PFSK-1 (cell line): Measurements from ENCODE around the gene MYO16.

Source experiments
- FOXP2 ChIP-seq: optimal IDR thresholded peaks from 2 replicates; pipeline ENCODE3; 2011; ENCODE audit warnings: borderline replicate concordance, control low read depth, inconsistent platforms; ENCODE audit not compliant: insufficient read depth; ENCODE audit errors: extremely low read length, extremely low read depth
- POLR2AphosphoS5 ChIP-seq: IDR thresholded peaks from 2 replicates; pipeline ENCODE4 v1.6.1; 2012; ENCODE audit warnings: low read depth, mild to moderate bottlenecking, control low read depth, low read length, moderate library complexity
- SIN3A ChIP-seq: IDR thresholded peaks from 2 replicates; pipeline ENCODE4 v1.6.1; 2012; ENCODE audit warnings: mild to moderate bottlenecking, low read length, moderate library complexity, borderline replicate concordance; ENCODE audit not compliant: insufficient read depth
- TAF1 ChIP-seq: IDR thresholded peaks from 2 replicates; pipeline ENCODE4 v1.6.1; 2012; ENCODE audit warnings: low read length, control low read depth, borderline replicate concordance; ENCODE audit not compliant: insufficient read depth
- TF ChIP-seq, protein P1 (sequence below), 2 experiments: IDR thresholded peaks; 2 replicates each; pipeline versions ENCODE4 v1.6.1 to v1.8.0; 2011 to 2012; ENCODE audit warnings: low read depth in 2 of 2, low read length in 2 of 2, control low read depth in 1 of 2, inconsistent platforms in 1 of 2, mild to moderate bottlenecking in 1 of 2, moderate library complexity in 1 of 2; ENCODE audit not compliant: insufficient read depth in 1 of 2

DNA sequence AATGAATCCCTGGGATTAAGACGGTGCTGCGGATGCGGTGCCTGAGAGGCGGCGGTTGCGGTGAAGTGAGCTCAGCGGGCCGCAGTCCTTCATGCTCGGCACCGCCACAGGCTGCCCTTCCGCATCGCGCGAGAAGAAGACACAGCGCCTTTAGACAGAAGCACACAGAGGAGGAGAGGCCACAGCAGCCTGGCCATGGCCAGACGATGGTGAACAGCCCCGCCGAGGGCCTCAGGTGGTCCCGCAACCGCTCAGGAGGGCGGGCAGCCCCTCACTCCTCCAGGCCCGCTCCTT, 459.2 kb downstream of the MYO16 start:
- TF ChIP-seq TAF1 (no peak), POLR2AphosphoS5 (no peak), SIN3A (no peak), FOXP2 (no peak)
- TF ChIP-seq, protein P1, sequence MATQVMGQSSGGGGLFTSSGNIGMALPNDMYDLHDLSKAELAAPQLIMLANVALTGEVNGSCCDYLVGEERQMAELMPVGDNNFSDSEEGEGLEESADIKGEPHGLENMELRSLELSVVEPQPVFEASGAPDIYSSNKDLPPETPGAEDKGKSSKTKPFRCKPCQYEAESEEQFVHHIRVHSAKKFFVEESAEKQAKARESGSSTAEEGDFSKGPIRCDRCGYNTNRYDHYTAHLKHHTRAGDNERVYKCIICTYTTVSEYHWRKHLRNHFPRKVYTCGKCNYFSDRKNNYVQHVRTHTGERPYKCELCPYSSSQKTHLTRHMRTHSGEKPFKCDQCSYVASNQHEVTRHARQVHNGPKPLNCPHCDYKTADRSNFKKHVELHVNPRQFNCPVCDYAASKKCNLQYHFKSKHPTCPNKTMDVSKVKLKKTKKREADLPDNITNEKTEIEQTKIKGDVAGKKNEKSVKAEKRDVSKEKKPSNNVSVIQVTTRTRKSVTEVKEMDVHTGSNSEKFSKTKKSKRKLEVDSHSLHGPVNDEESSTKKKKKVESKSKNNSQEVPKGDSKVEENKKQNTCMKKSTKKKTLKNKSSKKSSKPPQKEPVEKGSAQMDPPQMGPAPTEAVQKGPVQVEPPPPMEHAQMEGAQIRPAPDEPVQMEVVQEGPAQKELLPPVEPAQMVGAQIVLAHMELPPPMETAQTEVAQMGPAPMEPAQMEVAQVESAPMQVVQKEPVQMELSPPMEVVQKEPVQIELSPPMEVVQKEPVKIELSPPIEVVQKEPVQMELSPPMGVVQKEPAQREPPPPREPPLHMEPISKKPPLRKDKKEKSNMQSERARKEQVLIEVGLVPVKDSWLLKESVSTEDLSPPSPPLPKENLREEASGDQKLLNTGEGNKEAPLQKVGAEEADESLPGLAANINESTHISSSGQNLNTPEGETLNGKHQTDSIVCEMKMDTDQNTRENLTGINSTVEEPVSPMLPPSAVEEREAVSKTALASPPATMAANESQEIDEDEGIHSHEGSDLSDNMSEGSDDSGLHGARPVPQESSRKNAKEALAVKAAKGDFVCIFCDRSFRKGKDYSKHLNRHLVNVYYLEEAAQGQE (IDR thresholded peaks at IDR 0.05; ENCODE audit: insufficient read depth in 1 of 2, low read depth in 2 of 2, low read length in 2 of 2), result no peak
